Measurements from ENCODE around the gene HS3ST3A1.

The HS3ST3A1 gene

GRCh38 chr17:13601776-13602551, at the start of gene HS3ST3A1:
Gene HS3ST3A1 (minus strand): TSS chr17:13601929. CDS start chr17:13601129, 800 bp downstream.
- Histone ChIP-seq H3K4me1 (ENCODE audit: control insufficient read depth, insufficient read depth, low read length) (no peaks in the 10 kb centered on the region), H3K9ac (ENCODE audit: low read length) (no peak within 1 kb of the TSS), H3K4me3 (ENCODE audit: low read length) (no peak within 1 kb of the TSS), H3K27me3 (ENCODE audit: control insufficient read depth, insufficient read depth, low read length) (peaks cover 51% of the 10 kb centered on the region), H3K36me3 (ENCODE audit: control insufficient read depth, insufficient read depth, low read length) (no peaks in the 10 kb centered on the region), H3K9me3 (ENCODE audit: control insufficient read depth, low read length) (no peaks in the 10 kb centered on the region)

GRCh38 chr17:13650096-13650675, 48.5 kb upstream of the HS3ST3A1 start:
- H3K9ac ChIP-seq (ENCODE audit: low read length) = no peak overlapping the region
- H3K36me3 ChIP-seq (ENCODE audit: control insufficient read depth, insufficient read depth, low read length) = no peaks in the 10 kb centered on the region
- H3K4me3 ChIP-seq (ENCODE audit: low read length) = no peak overlapping the region
- no peaks in the 10 kb centered on the region for H3K9me3 ChIP-seq (ENCODE audit: control insufficient read depth, low read length)
- H3K4me1 ChIP-seq (ENCODE audit: control insufficient read depth, insufficient read depth, low read length) = no peaks in the 10 kb centered on the region
- H3K27me3 ChIP-seq (ENCODE audit: control insufficient read depth, insufficient read depth, low read length) = no peaks in the 10 kb centered on the region

DNA sequence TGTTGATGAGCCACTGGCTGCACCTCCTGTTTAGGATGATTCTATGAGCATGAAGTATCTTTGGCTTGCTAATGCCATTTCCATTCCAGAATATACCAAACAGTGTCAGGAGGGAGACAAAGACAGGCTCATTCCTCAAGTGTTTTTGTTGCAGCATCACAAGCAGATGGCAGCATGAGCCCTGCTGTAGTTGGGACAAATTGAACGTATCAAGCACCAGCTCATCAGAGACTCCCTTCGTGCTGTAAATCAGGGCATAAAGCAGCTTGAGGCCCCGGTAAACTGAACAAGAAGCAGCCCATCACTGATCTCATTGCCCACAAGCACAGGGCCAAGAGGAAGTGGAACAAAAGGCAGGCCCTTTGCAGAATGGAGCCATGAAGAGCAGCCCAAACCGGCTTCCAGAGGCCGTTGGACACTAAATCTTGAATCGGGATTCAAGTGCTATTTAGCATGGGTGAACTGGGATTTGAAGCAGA, 45.9 kb upstream of the HS3ST3A1 start:
- no peaks in the 10 kb centered on the region for H3K36me3 ChIP-seq (ENCODE audit: control insufficient read depth, insufficient read depth, low read length)
- H3K9ac ChIP-seq (ENCODE audit: low read length) = no peak overlapping the region
- no peaks in the 10 kb centered on the region for H3K4me1 ChIP-seq (ENCODE audit: control insufficient read depth, insufficient read depth, low read length)
- H3K27me3 ChIP-seq (ENCODE audit: control insufficient read depth, insufficient read depth, low read length) = no peaks in the 10 kb centered on the region
- H3K9me3 ChIP-seq (ENCODE audit: control insufficient read depth, low read length) = no peaks in the 10 kb centered on the region
- H3K4me3 ChIP-seq (ENCODE audit: low read length) = no peak overlapping the region

DNA sequence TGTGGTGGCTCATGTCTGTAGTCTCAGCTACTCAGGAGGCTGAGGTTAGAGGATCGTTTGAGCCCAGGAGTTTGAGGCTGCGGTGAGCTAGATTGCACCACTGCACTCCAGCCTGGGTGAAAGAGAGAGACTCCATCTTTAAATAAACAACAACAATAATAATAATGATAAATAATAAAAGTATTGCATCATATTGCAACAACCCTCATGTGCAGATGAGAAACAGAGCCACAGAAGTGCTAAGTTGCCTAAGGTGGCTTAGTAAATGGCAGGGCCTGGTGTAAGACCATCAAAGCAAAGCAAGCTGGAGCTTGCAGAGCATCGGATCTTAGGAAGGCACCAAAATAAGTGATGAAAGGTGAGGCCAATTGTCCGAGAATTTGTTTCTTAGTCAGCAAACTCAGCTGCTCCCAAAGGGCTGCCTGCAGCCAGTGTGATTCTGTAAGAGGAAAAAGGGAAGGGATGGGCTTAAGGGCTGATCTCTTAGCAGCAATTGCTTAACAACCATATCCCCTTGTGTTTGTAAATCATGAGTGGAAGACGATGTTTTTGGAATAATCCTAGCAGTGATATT, 45.3 kb upstream of the HS3ST3A1 start:
- Histone ChIP-seq H3K4me1 (ENCODE audit: control insufficient read depth, insufficient read depth, low read length) (no peaks in the 10 kb centered on the region), H3K9ac (ENCODE audit: low read length) (no peak overlapping the region), H3K27me3 (ENCODE audit: control insufficient read depth, insufficient read depth, low read length) (no peaks in the 10 kb centered on the region), H3K9me3 (ENCODE audit: control insufficient read depth, low read length) (no peaks in the 10 kb centered on the region), H3K36me3 (ENCODE audit: control insufficient read depth, insufficient read depth, low read length) (no peaks in the 10 kb centered on the region), H3K4me3 (ENCODE audit: low read length) (no peak overlapping the region)

GRCh38 chr17:13646411-13646810, 44.7 kb upstream of the HS3ST3A1 start:
- Histone ChIP-seq H3K36me3 (ENCODE audit: control insufficient read depth, insufficient read depth, low read length) (no peaks in the 10 kb centered on the region), H3K27me3 (ENCODE audit: control insufficient read depth, insufficient read depth, low read length) (no peaks in the 10 kb centered on the region), H3K4me3 (ENCODE audit: low read length) (no peak overlapping the region), H3K4me1 (ENCODE audit: control insufficient read depth, insufficient read depth, low read length) (no peaks in the 10 kb centered on the region), H3K9ac (ENCODE audit: low read length) (no peak overlapping the region), H3K9me3 (ENCODE audit: control insufficient read depth, low read length) (no peaks in the 10 kb centered on the region)

- no peaks in the 10 kb centered on the region for H3K9me3 ChIP-seq (ENCODE audit: control insufficient read depth, low read length)
- H3K36me3 ChIP-seq (ENCODE audit: control insufficient read depth, insufficient read depth, low read length) = no peaks in the 10 kb centered on the region
- H3K4me1 ChIP-seq (ENCODE audit: control insufficient read depth, insufficient read depth, low read length) = no peaks in the 10 kb centered on the region
- H3K9ac ChIP-seq (ENCODE audit: low read length) = no peak overlapping the region
- no peak overlapping the region for H3K4me3 ChIP-seq (ENCODE audit: low read length)
- no peaks in the 10 kb centered on the region for H3K27me3 ChIP-seq (ENCODE audit: control insufficient read depth, insufficient read depth, low read length)
Observed at GRCh38 chr17:13643180-13643579, 41.5 kb upstream of the HS3ST3A1 start.

- Histone ChIP-seq H3K27me3 (ENCODE audit: control insufficient read depth, insufficient read depth, low read length) (no peaks in the 10 kb centered on the region), H3K9me3 (ENCODE audit: control insufficient read depth, low read length) (no peaks in the 10 kb centered on the region), H3K4me1 (ENCODE audit: control insufficient read depth, insufficient read depth, low read length) (no peaks in the 10 kb centered on the region), H3K36me3 (ENCODE audit: control insufficient read depth, insufficient read depth, low read length) (no peaks in the 10 kb centered on the region), H3K9ac (ENCODE audit: low read length) (no peak overlapping the region), H3K4me3 (ENCODE audit: low read length) (no peak overlapping the region)
Observed at GRCh38 chr17:13642188-13642587, 40.5 kb upstream of the HS3ST3A1 start.

GRCh38 chr17:13640551-13640950, 38.8 kb upstream of the HS3ST3A1 start:
- no peaks in the 10 kb centered on the region for H3K27me3 ChIP-seq (ENCODE audit: control insufficient read depth, insufficient read depth, low read length)
- H3K4me3 ChIP-seq (ENCODE audit: low read length) = no peak overlapping the region
- H3K9me3 ChIP-seq (ENCODE audit: control insufficient read depth, low read length) = no peaks in the 10 kb centered on the region
- H3K9ac ChIP-seq (ENCODE audit: low read length) = no peak overlapping the region
- H3K36me3 ChIP-seq (ENCODE audit: control insufficient read depth, insufficient read depth, low read length) = no peaks in the 10 kb centered on the region
- H3K4me1 ChIP-seq (ENCODE audit: control insufficient read depth, insufficient read depth, low read length) = no peaks in the 10 kb centered on the region

DNA sequence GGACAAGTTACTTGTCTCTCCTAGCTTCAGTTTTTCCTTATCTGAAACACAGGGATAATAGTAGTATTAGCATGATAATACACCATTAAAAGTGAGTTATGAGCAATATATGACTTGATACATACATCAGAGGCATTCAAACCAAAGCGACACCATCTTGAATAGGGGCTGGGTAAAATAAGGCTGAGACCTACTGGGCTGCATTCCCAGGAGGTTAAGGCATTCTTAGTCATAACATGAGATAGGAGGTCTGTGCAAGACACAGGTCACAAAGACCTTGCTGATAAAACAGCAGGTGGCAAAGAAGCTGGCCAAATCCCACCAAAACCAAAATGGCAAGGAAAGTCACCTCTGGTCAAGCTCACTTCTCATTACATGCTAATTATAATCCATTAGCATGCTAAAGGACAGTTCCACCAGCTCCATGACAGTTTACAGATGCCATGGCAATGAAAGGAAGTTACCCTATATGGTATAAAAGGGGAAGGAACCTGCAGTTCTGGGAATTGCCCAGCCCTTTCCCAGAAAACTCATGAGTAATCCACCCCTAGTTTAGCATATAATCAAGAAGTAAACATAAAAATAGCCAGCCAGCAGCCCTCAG, 37.2 kb upstream of the HS3ST3A1 start:
- no peaks in the 10 kb centered on the region for H3K9me3 ChIP-seq (ENCODE audit: control insufficient read depth, low read length)
- H3K4me1 ChIP-seq (ENCODE audit: control insufficient read depth, insufficient read depth, low read length) = no peaks in the 10 kb centered on the region
- H3K4me3 ChIP-seq (ENCODE audit: low read length) = no peak overlapping the region
- no peak overlapping the region for H3K9ac ChIP-seq (ENCODE audit: low read length)
- H3K36me3 ChIP-seq (ENCODE audit: control insufficient read depth, insufficient read depth, low read length) = no peaks in the 10 kb centered on the region
- H3K27me3 ChIP-seq (ENCODE audit: control insufficient read depth, insufficient read depth, low read length) = no peaks in the 10 kb centered on the region

GRCh38 chr17:13636951-13637350, 35.2 kb upstream of the HS3ST3A1 start:
- no peak overlapping the region for H3K4me3 ChIP-seq (ENCODE audit: low read length)
- H3K9me3 ChIP-seq (ENCODE audit: control insufficient read depth, low read length) = no peaks in the 10 kb centered on the region
- H3K4me1 ChIP-seq (ENCODE audit: control insufficient read depth, insufficient read depth, low read length) = no peaks in the 10 kb centered on the region
- H3K36me3 ChIP-seq (ENCODE audit: control insufficient read depth, insufficient read depth, low read length) = no peaks in the 10 kb centered on the region
- H3K27me3 ChIP-seq (ENCODE audit: control insufficient read depth, insufficient read depth, low read length) = no peaks in the 10 kb centered on the region
- no peak overlapping the region for H3K9ac ChIP-seq (ENCODE audit: low read length)

DNA sequence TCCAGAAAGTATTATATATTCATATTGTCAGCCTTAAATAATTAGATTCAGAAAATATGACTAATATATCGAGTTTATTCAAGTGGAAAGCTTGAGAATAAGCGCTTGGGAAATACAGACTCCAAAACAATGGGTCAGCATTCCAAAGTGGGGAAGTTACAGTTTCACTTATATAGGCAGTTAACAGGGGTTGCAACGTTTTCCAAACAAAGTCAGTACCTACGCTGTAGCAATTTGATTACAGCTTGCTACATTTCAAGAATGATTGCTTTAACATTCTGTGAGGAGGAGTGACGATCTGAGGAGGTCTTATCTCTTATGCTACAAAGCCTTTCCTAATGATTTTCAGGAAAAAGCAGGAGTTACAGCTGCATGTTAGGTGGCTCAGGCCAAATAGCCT, 34.2 kb upstream of the HS3ST3A1 start:
- H3K4me1 ChIP-seq (ENCODE audit: control insufficient read depth, insufficient read depth, low read length) = no peaks in the 10 kb centered on the region
- no peak overlapping the region for H3K9ac ChIP-seq (ENCODE audit: low read length)
- no peaks in the 10 kb centered on the region for H3K9me3 ChIP-seq (ENCODE audit: control insufficient read depth, low read length)
- no peak overlapping the region for H3K4me3 ChIP-seq (ENCODE audit: low read length)
- no peaks in the 10 kb centered on the region for H3K36me3 ChIP-seq (ENCODE audit: control insufficient read depth, insufficient read depth, low read length)
- no peaks in the 10 kb centered on the region for H3K27me3 ChIP-seq (ENCODE audit: control insufficient read depth, insufficient read depth, low read length)

DNA sequence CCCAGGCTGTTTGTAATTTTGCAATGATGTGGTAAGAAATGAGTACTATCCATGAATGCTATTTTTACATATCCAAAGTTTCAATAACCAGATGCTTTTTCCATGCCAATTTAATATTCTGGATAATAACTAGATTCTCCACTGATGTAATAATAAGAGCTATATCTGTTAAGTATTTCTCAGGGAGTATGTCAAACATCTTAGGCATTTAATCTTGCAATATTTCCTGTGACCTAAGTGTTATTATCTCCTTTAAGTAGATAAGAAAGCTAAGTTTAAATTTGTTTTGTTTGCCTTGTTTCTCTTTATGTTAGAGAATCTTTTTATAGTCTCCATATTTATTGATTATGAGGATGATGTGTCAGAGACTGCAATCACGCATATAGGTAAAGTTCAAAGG, 32.3 kb upstream of the HS3ST3A1 start:
- H3K4me1 ChIP-seq (ENCODE audit: control insufficient read depth, insufficient read depth, low read length) = no peaks in the 10 kb centered on the region

More for the DNA sequence above, 32.3 kb upstream of the HS3ST3A1 start:
- Histone ChIP-seq H3K4me3 (ENCODE audit: low read length) (no peak overlapping the region), H3K9ac (ENCODE audit: low read length) (no peak overlapping the region), H3K36me3 (ENCODE audit: control insufficient read depth, insufficient read depth, low read length) (no peaks in the 10 kb centered on the region), H3K27me3 (ENCODE audit: control insufficient read depth, insufficient read depth, low read length) (no peaks in the 10 kb centered on the region), H3K9me3 (ENCODE audit: control insufficient read depth, low read length) (no peaks in the 10 kb centered on the region)
